Activated CD4-positive, alpha-beta T cell treated with anti-CD3 and anti-CD28 coated beads, Interleukin-2, Interleukin-6, amounts not matched to agents 100 ng/mL and 50 ng/mL, durations not matched to agents 16 hours and 8 hours (primary cell): ENCODE measurements around the gene FAM177B.
A peak's percentile ranks its signal among the peaks of the same experiment; 100 is the strongest.

Experiments
- DNase-seq: peaks from one replicate; pipeline ENCODE4 v3.0.0-alpha.2; 2020

FAM177B gene

GRCh38 chr1:222736972-222737371, at the start of gene FAM177B:
FAM177B (plus strand) TSS chr1:222737202; CDS start chr1:222746546, 9,344 bp downstream.
- DNase-seq: no peak

GRCh38 chr1:222691016-222691415, 46.0 kb upstream of the FAM177B start:
- DNase-seq: no peak

GRCh38 chr1:222694927-222695326, 42.1 kb upstream of the FAM177B start:
- DNase-seq: no peak

- no peak for DNase-seq
Observed at GRCh38 chr1:222696741-222697140, 40.3 kb upstream of the FAM177B start.

GRCh38 chr1:222697203-222697602, 39.8 kb upstream of the FAM177B start:
- no peak for DNase-seq

- no peak for DNase-seq
Observed at GRCh38 chr1:222697826-222698225, 39.2 kb upstream of the FAM177B start.

- DNase-seq: no peak
Observed at GRCh38 chr1:222702210-222702609, 34.8 kb upstream of the FAM177B start.

- no peak for DNase-seq
Observed at GRCh38 chr1:222704260-222704659, 32.7 kb upstream of the FAM177B start.

- DNase-seq: no peak
Observed at GRCh38 chr1:222706815-222707214, 30.2 kb upstream of the FAM177B start.

GRCh38 chr1:222709700-222710153, 27.3 kb upstream of the FAM177B start:
- DNase-seq: no peak

- DNase-seq: peak; percentile 77
Observed at GRCh38 chr1:222711319-222712252, 25.4 kb upstream of the FAM177B start.

- peak; percentile 96 for DNase-seq
Observed at GRCh38 chr1:222712253-222713090, 24.5 kb upstream of the FAM177B start, which contains the start of the genes AIDA and BROX. AIDA (minus strand) TSS chr1:222712491; CDS start chr1:222712317, 174 bp downstream. BROX (plus strand) TSS chr1:222712564; CDS start chr1:222715700, 3,136 bp downstream.

- DNase-seq: peak; percentile 92
Observed at GRCh38 chr1:222713091-222713961, 23.7 kb upstream of the FAM177B start.

GRCh38 chr1:222716393-222716792, 20.6 kb upstream of the FAM177B start:
- no peak for DNase-seq

GRCh38 chr1:222728746-222729145, 8.3 kb upstream of the FAM177B start:
- no peak for DNase-seq

- no peak for DNase-seq
Observed at GRCh38 chr1:222730866-222731265, 6.1 kb upstream of the FAM177B start.

- DNase-seq: peak; percentile 15
Observed at GRCh38 chr1:222732216-222733159, 4.5 kb upstream of the FAM177B start.

- no peak for DNase-seq
Observed at GRCh38 chr1:222734740-222735139, 2.3 kb upstream of the FAM177B start.

- DNase-seq: no peak
Observed at GRCh38 chr1:222736470-222736869, 532 bp upstream of the FAM177B start.

GRCh38 chr1:222739465-222739864, 2.5 kb downstream of the FAM177B start:
- no peak for DNase-seq

GRCh38 chr1:222739929-222740328, 2.9 kb downstream of the FAM177B start:
- no peak for DNase-seq
